HCT116 (cell line): Measurements from ENCODE around the gene RARS2. TPM values are rescaled to one million over a fixed set of nuclear protein-coding genes. Genes with fewer than 3 reads are reported as not detected.

Source experiments
- ATAC-seq: fragments of 200-7000 bp; cut with Tn5 transposase; 2 replicates; pipeline ENCODE4 v1.9.1; 2020; ENCODE audit warnings: mild to moderate bottlenecking, moderate library complexity
- BruUV-seq: library from RNA; stranded (reverse); fragments of 400-500 nt; replicated peaks from 2 replicates; lab custom pipeline; 2021; lab: Mats Ljungman, UMichigan
- CTCF ChIA-PET: fragments of 300-600 bp; sonication (Branson Sonifier 250); formaldehyde crosslinking; loops from one replicate; lab custom pipeline; 2021; ENCODE audit warnings: antibody characterized with exemption; lab: Charles Lee
- POLR2A ChIA-PET: fragments of 300-600, 350-600 bp; sonication (Branson Sonifier 250); formaldehyde crosslinking; loops from one replicate; lab custom pipeline; 2021; ENCODE audit warnings: antibody characterized with exemption; lab: Charles Lee
- RAD21 ChIA-PET, 2 experiments: fragments of 300-600 bp; sonication (Branson Sonifier 250); formaldehyde crosslinking; loops; one replicate each; lab custom pipeline; 2023; ENCODE audit warnings: low total read pairs in 2 of 2; ENCODE audit not compliant: uncharacterized antibody in 2 of 2, unreplicated experiment in 2 of 2, low non-redundant PET in 1 of 2; lab: Charles Lee
- DNase-seq: peaks from one replicate; pipeline ENCODE4 v3.0.0-alpha.2; 2010; ENCODE audit warnings: low read depth, low spot score
- H2AFZ ChIP-seq: fragments of 200-600 bp; shearing (Covaris generic), sonication (generic); 2 replicates; pipeline ENCODE4 v1.6.1; 2017; ENCODE audit warnings: low read depth, mixed run types, mixed read lengths, antibody characterized with exemption, low read length; ENCODE audit not compliant: poor library complexity, severe bottlenecking
- H3K27ac ChIP-seq: 2 replicates; pipeline ENCODE4 v1.5.1; 2012; ENCODE audit warnings: low read depth, low read length
- H3K27me3 ChIP-seq: fragments of 200-600 bp; sonication (generic); 2 replicates; pipeline ENCODE4 v1.6.1; 2016; ENCODE audit warnings: mixed run types, low read length, mixed read lengths; ENCODE audit not compliant: insufficient read depth
- H3K36me3 ChIP-seq, 2 experiments: fragments of 200-500 bp in 1 of 2; fragments of 200-600 bp in 1 of 2; sonication (Bioruptor generic) in 1 of 2; sonication (generic) in 1 of 2; 2 replicates each; pipeline versions ENCODE4 v1.5.1 to v1.6.1; 2014 to 2016; ENCODE audit warnings: low read length in 2 of 2, inconsistent platforms in 1 of 2, mixed read lengths in 1 of 2, mixed run types in 1 of 2; ENCODE audit not compliant: insufficient read depth in 2 of 2, control insufficient read depth in 1 of 2
- H3K4me1 ChIP-seq, 2 experiments: fragments of 200-600 bp in 1 of 2; sonication (generic) in 1 of 2; 2 replicates each; pipeline versions ENCODE4 v1.5.1 to v1.6.1; 2012 to 2017; ENCODE audit warnings: low read length in 2 of 2, inconsistent platforms in 1 of 2, mild to moderate bottlenecking in 1 of 2, mixed read lengths in 1 of 2, mixed run types in 1 of 2, moderate library complexity in 1 of 2; ENCODE audit not compliant: insufficient read depth in 2 of 2, control insufficient read depth in 1 of 2
- H3K4me2 ChIP-seq: fragments of 200-600 bp; sonication (generic); 2 replicates; pipeline ENCODE4 v1.6.1; 2017; ENCODE audit warnings: mixed run types, low read length, mixed read lengths
- H3K4me3 ChIP-seq, 2 experiments: fragments of 200-600 bp in 1 of 2; sonication (generic) in 1 of 2; replicated peaks in 1 of 2; 2 replicates each; pipeline ENCODE4 v1.5.1; 2011 to 2016; ENCODE audit warnings: low read length in 2 of 2, control low read depth in 1 of 2, low read depth in 1 of 2, mild to moderate bottlenecking in 1 of 2, mixed read lengths in 1 of 2, mixed run types in 1 of 2
- H3K79me2 ChIP-seq: fragments of 200-600 bp; sonication (generic); 2 replicates; pipeline ENCODE4 v1.6.1; 2017; ENCODE audit warnings: mild to moderate bottlenecking, mixed run types, low read length, moderate library complexity, mixed read lengths; ENCODE audit not compliant: insufficient read depth
- H3K9ac ChIP-seq: fragments of 200-600 bp; sonication (generic); 2 replicates; pipeline ENCODE4 v1.6.1; 2016; ENCODE audit warnings: low read length, mixed read lengths
- H3K9me2 ChIP-seq: fragments of 200-600 bp; sonication (generic), shearing (Covaris generic); 2 replicates; pipeline ENCODE4 v1.6.1; 2017; ENCODE audit warnings: mixed run types, mild to moderate bottlenecking, moderate library complexity; ENCODE audit not compliant: insufficient read depth
- H3K9me3 ChIP-seq, 2 experiments: fragments of 200-500 bp in 1 of 2; fragments of 200-600 bp in 1 of 2; sonication (Bioruptor generic) in 1 of 2; sonication (generic) in 1 of 2; 2 replicates each; pipeline ENCODE4 v1.6.1; 2014 to 2017; ENCODE audit warnings: low read length in 2 of 2, mixed read lengths in 2 of 2, inconsistent platforms in 1 of 2, low read depth in 1 of 2, mild to moderate bottlenecking in 1 of 2, mixed run types in 1 of 2, moderate library complexity in 1 of 2; ENCODE audit not compliant: control insufficient read depth in 1 of 2, insufficient read depth in 1 of 2
- H4K20me1 ChIP-seq: fragments of 200-600 bp; sonication (generic), shearing (Covaris generic); 2 replicates; pipeline ENCODE4 v1.6.1; 2017; ENCODE audit warnings: mixed run types, mild to moderate bottlenecking, moderate library complexity; ENCODE audit not compliant: insufficient read depth
- CBX3 ChIP-seq: IDR thresholded peaks from 2 replicates; pipeline ENCODE4 v1.6.1; 2012; ENCODE audit warnings: low read depth
- EZH2phosphoT487 ChIP-seq: fragments of 200-600 bp; IDR thresholded peaks from 2 replicates; pipeline ENCODE4 v1.6.1; 2018; ENCODE audit warnings: antibody characterized with exemption, borderline replicate concordance
- POLR2AphosphoS5 ChIP-seq: IDR thresholded peaks from 2 replicates; pipeline ENCODE4 v1.6.1; 2011; ENCODE audit warnings: mild to moderate bottlenecking, low read depth, low read length, moderate library complexity
- SIN3A ChIP-seq: IDR thresholded peaks from 2 replicates; pipeline ENCODE4 v1.6.1; 2012; ENCODE audit warnings: low read depth
- YY1 ChIP-seq: IDR thresholded peaks from 2 replicates; pipeline ENCODE4 v1.6.1; 2011; ENCODE audit warnings: low read length, low read depth, moderate library complexity, mild to moderate bottlenecking; ENCODE audit not compliant: insufficient replicate concordance; ENCODE audit errors: extremely low read depth
- ZBTB33 ChIP-seq: IDR thresholded peaks from 2 replicates; pipeline ENCODE4 v1.6.1; 2011; ENCODE audit warnings: mild to moderate bottlenecking, low read length, moderate library complexity; ENCODE audit not compliant: insufficient replicate concordance; ENCODE audit errors: extremely low read depth
- ZFX ChIP-seq: fragments of 450-650 bp; IDR thresholded peaks from 2 replicates; pipeline ENCODE4 v1.6.1; 2017
- ZNF274 ChIP-seq: fragments of 200-500 bp; sonication (Bioruptor generic); IDR thresholded peaks from 2 replicates; pipeline ENCODE4 v1.6.1; 2014; ENCODE audit warnings: mild to moderate bottlenecking, low read depth, low read length, inconsistent platforms
- intact Hi-C: fragments of 100-400 bp; cut with micrococcal nuclease; formaldehyde crosslinking; loops from 2 replicates; pipeline ENCODE4 v1.10.0; 2022
- total RNA-seq: library from RNA; stranded (reverse); gene quantifications from one replicate; pipeline ENCODE4 v1.2.1, GENCODE V29; 2021; ENCODE audit not compliant: unreplicated experiment

The RARS2 gene
- total RNA-seq, 1 experiment from 2014 or later = 34.8 TPM

GRCh38 chr6:87514831-87515230 lies 75.0 kb downstream of the RARS2 start:
- Histone ChIP-seq H3K9me3 (no peaks in the 10 kb centered on the region), H3K4me1 (no peaks in the 10 kb centered on the region), H3K79me2 (no peaks in the 10 kb centered on the region), H3K4me3 (no peak overlapping the region), H3K36me3 (peaks cover 26 to 38% of the 10 kb centered on the region in 2 experiments), H3K27me3 (no peaks in the 10 kb centered on the region), H2AFZ (no peak overlapping the region), H3K9me2 (no peaks in the 10 kb centered on the region), H3K27ac (no peak overlapping the region), H3K9ac (no peak overlapping the region), H3K4me2 (no peak overlapping the region), H4K20me1 (no peaks in the 10 kb centered on the region)
- intact Hi-C loops = no loop called here
- TF ChIP-seq SIN3A = no peak
- no peak for TF ChIP-seq YY1
- no peak for TF ChIP-seq ZBTB33
- ATAC-seq (no peak), DNase-seq (no peak)
- no TSS peak for BruUV-seq
- ChIA-PET POLR2A (no interaction called here), RAD21 (no interaction called here), CTCF (no interaction called here)

DNA sequence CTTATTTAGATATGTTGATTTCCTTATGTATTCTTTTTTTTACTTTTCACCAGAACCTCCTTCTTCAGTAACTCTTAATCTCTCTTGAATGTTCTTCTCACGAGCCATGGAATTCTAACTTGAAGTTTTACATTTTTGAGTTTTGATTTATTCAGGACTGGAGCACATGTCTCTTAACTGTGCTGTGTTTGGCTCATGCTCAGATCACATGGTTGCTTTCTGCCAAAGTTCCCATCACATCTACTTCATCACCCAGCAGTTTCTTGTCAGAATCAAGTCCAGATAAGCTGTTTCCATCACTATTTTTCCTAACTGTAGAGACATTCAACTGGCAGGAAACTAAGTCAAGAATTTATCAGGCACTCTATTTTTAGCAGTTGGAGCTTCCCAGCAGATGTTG lies 85.3 kb downstream of the RARS2 start:
- no TSS peak for BruUV-seq
- TF ChIP-seq POLR2AphosphoS5 (no peak), EZH2phosphoT487 (no peak), SIN3A (no peak), CBX3 (no peak), ZNF274 (no peak), ZFX (no peak)
- Histone ChIP-seq H3K9me3 (no peaks in the 10 kb centered on the region), H4K20me1 (no peaks in the 10 kb centered on the region), H3K9ac (no peak overlapping the region), H3K4me1 (no peaks in the 10 kb centered on the region), H3K36me3 (peaks cover 11 to 28% of the 10 kb centered on the region in 2 experiments; a peak in 3 of 4 replicates), H3K27me3 (no peaks in the 10 kb centered on the region), H3K27ac (no peak overlapping the region), H3K4me3 (no peak overlapping the region), H3K9me2 (no peaks in the 10 kb centered on the region), H3K79me2 (peaks cover 4% of the 10 kb centered on the region; the same call in 1 of the 2 replicates), H3K4me2 (no peak overlapping the region), H2AFZ (no peak overlapping the region)
- POLR2A ChIA-PET = no interaction called here
- CTCF ChIA-PET = no interaction called here
- ATAC-seq (no peak), DNase-seq (no peak)
- RAD21 ChIA-PET = no interaction called here
- intact Hi-C loops = no loop called here
